ENCODE data around the gene LPO.

The LPO gene

DNA sequence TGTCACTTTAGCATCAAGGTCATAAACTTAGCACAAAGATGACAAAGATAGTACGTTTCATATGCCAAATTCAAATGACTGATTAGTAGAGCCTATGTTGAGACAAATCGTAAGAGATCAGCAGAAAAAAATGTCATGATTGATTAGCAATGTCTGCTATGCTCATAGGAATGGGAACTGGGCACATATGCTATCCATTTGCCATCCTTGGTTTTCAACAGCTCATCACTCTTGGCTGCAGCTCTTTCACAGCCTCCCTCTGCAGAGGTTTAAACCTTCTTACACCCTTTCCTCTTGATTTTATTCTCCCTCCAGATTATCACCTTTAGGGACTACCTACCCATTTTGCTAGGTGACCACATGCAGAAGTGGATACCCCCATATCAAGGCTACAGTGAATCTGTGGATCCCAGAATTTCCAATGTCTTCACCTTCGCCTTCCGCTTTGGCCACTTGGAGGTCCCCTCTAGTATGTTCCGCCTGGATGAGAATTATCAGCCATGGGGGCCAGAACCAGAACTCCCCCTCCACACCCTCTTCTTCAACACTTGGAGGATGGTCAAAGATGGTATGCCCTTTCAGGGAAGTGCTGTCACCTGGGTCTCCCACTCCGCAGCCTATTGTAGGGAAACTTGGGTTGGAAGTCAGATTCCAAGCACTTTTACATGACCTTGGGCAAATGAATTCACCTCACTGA is 26.2 kb downstream of the LPO start:
- DNase-seq, result no peak

DNA sequence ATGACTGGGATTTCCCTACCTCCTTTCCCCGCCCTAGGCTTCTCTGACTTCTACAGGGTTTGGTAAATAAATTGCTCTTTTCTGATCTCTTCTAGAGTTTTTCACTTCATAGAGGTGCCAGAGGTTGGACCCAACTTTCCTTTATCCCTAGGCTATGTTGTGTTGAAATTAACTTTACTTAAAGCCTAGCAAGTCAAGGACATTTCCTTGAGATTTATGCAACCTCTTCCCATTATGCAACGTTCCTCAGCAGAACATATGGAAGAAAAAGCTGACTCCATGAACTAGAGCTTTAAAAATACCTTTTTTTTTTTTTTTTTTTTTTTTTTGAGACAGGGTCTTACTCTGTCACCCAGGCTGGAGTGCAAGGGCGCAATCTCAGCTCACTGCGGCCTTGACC is 26.9 kb downstream of the LPO start:
- no peak for DNase-seq

DNA sequence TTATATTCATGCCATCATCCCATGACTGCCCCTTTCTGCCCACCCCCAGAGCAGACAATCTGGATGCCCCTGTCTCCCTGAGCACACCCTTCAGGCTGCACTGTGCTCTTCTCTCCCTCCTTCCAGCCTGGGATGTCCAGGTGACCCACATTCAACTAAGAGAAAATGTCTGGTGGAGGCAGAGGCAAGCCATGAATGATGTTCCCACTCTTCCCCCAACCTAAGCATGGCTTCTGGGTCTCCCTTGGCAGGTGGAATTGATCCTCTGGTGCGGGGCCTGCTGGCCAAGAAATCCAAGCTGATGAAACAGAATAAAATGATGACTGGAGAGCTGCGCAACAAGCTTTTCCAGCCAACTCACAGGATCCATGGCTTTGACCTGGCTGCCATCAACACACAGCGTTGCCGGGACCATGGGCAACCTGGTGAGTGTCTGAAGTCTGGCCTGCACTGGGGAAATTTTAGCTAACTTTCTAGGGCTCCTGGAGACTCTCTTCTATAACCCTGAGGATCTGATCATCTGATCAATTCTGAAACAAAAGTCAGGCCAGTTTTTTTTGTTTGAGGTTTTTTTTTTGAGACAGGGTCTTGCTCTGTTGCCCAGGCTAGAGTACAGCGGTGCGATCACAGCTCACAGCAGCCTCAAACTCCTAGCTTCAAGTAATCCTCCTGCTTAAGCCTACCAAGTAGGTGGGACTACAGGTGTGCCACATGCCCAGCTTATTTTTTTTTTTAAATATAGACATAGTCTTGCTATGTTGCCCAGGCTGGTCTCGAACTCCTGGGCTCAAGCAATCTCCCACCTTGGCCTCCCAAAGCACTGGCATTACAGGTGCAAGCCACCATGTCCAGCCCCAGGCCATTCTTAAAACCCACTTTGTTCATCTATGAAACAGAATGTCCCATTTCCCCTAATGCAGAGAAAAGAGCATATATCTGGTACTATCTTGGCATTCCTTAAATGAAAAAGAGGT is 27.8 kb downstream of the LPO start:
- no peak for DNase-seq

DNA sequence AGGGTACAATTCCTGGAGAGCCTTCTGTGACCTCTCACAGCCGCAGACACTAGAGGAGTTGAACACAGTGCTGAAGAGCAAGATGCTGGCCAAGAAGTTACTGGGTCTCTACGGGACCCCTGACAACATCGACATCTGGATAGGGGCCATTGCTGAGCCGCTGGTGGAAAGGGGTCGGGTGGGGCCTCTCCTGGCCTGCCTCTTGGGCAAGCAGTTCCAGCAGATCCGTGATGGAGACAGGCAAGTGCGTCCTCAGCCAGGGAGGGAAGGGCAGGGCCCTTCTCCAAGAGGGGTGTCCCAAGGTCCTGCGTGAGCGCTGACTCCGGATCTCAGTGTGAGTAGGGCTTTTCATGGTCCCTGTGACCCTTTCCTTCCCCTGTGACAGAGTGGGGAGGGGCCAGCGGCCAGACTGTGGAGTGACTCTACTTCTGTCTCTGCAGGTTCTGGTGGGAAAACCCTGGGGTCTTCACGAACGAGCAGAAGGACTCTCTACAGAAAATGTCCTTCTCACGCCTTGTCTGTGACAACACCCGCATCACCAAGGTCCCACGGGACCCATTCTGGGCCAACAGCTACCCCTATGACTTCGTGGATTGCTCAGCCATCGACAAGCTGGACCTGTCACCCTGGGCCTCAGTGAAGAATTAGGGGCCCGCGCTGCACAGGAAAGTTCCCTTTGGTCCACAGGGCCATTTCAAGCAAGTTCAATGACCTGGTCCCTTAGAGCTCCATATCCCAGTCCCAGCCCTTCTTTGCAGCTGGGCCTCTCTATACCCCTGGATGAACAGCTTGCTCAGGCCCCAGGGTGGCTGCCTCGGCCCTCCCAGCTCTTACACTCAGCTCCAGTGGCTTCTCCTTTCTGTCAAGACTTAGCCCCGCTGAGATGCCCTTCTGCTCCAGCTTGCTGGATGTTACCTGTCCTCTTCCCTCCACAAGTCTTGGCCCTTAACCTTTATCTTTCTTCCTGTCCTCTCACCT is 29.3 kb downstream of the LPO start:
- DNase-seq, result no peak

DNA sequence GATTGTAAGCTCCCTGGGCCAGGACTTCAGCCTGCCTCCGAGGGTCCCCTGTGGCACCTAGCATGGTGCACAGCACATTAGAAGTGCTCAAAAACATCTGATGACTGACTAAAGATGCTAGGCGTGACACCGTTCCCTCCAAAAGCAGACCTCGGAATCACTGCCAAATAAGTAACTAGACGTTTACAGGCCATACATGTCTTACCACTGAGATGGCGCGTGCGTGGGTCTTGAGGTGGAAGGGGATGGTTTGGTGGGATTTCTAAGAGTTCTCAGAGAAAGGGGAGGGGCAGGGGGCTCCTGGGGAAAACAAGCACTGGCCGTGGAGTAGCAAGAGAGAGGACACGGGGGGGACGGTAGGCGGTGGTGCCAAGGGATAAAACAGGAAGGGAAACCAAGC is 29.9 kb downstream of the LPO start:
- DNase-seq, result no peak

DNA sequence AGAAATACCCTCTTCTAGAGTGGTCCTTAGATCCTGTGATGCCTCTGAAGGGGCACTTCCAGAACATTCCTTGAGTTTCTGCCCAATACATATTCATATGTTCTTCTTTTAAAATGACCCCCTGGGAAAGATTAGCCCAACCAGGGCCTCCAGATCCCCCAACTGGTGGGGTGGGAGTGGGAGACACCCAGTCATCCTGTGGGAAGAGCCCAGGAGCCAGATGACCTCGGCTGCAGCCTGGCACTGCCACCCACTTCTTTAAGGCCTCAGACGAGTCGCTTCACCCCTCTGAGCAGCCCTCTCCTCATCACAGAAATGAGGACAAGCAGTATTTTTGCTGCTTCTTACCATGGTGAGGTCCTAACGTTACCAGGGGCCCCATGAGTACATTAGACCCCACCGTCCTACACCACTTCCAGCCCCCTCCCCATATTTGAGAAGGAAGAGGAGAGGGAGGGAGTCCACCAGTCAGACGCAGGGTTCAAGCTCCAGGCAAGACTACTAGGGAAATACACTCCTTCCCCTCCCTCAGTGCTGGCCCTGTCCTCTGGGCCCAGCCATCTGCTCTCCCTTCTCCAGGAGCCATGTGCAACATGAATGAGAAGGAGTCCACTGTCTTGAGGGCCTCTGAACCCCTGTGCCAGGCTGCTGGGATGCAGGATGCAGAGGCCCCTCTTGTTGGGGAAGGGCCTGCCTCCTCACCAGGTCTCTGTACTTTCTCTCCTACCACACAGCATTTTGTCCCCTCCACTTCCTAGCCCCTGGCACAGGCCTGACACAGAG is 30.6 kb downstream of the LPO start:
- no peak for DNase-seq

DNA sequence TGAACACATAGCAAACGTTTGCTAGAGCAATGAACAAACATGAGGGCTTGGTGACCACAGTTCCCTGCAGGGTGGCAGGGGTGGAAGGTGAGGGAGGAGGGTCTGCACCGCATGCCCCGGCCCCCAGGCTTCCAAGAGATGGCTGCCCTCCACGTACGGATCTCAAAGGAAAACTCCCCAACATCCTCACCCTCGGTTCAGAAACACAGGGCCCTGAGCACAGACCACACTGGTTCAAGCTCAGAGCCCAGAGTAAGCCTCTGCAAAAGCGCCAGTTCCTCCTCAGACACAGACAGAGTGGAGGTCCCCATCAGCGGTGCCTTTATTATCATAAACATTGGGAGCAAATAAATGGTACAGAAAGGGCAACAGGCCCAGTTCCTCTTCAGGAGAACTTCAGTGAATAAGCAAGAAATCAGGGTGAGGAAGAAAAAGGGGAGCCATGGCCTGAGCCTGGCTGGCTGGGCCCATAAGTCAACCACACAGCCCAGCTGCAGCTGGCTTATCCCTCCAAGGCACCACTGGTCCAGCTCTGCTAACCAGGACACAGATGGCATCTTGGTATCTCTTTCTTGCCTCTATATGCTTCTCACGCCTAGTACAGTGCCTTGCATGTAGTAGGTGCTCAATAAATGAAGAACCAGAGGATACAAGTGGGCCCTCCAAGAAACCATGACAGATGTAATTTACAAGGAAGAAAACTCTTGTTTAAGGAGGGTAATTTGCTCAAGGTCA is 31.3 kb downstream of the LPO start:
- DNase-seq, result no peak

DNA sequence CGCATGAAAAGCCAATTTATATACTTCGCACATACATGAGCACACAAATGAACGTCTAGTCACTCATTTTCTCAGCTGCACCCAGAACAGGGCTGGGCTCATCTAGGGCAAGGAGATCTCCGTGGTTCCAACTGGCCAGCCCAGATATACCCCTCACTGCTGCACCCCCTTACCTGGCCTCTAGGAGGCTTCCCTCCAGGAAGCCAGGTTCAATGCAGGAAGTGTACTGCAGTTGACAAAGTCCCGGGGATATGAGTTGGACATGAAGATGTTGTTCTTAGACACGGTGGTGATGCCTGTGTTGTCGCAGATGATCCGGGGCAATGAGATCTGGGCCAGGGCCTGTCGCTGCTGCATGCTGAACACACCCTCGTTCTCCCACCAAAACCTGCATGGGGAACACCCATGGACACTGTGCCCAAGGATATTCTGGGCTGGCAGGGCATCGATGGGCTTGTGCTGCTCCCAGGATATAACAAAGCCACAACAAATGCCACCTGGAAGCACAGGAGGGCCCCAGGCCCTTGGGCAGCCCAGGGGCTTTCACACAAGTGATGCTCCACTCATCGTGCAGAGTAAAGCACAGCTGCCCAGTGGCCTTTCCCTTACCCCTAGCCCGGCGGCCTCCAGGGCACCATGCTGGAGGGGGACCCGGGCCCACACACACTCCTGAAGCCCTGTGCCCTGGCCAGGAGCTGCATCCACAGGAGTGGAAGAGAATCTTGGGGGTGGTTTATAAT is 32.3 kb downstream of the LPO start:
- no peak for DNase-seq

DNA sequence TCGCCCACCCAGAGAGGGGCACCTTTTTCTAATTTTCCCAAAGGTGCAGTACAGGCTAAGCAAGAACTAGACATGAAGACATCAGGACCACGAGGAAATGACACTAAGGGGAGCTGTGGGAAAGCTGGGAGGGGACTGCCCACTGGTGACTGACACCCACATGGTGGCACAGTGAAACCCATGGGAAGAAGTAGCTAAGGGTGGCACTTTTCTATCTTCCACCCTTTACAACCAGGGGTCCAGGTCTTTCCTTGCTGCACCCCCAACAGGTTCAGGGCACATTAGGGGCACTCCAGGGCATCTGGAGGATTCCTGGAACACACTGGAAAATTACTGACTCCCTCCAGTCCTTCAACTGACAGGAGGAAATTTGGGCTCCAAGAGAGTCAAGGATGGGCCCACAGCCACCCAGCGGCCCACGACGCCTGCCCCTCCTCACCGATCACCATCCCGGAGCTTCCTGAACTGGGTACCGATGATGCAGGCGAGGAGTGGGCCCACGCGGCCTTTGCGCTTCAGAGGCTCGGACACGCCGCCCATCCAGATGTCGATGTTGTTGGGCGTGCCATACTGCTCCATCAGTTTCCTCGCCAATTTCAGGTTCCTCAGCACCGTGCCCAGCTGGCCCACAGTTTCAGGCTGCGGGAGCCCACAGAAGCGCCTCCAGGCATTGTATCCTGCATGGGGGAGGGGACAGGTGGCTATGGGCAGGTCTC is 33.0 kb downstream of the LPO start:
- no peak for DNase-seq

DNA sequence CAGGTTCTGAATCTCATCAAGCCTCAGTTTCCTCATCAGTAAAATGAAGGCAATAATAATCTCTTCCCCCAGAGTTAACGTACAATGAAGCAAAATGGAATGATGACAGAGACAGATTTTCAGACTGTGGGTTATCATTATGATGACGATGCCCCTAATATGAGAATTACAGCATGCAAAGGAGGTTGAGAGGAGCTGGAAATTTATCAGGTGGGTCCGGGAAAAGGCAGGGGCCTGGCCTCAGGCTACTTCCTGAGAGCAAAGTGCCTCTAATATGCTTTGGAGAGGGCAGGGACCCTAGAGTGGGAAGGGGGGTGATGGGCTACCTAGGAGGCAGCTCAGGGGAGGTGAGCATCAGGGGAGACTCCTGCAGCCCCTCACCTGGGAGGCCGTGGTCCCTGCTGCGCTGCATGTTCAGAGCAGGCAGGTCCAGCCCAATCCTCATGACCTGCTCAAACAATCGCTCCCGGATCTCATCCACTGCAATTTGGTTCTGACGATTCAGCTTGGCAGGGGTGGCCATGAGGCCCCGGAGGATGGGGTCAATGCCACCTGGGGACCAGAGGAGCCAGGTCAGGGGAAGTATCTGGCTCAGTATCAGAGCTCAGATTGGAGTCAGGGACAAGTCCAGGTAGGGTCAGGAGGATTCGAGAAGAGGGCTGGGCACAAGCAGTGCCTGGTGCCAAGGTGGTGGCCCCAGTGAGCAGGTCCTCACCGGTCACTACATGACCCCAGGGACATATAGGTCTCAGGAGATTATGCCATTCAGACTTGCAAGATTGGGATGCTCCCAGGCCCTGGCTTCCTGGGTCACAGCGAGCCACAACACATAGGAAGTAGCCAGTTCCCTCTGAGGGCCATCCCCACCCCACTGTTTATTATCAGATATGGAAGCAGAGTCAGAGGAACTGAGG is 34.2 kb downstream of the LPO start:
- no peak for DNase-seq

DNA sequence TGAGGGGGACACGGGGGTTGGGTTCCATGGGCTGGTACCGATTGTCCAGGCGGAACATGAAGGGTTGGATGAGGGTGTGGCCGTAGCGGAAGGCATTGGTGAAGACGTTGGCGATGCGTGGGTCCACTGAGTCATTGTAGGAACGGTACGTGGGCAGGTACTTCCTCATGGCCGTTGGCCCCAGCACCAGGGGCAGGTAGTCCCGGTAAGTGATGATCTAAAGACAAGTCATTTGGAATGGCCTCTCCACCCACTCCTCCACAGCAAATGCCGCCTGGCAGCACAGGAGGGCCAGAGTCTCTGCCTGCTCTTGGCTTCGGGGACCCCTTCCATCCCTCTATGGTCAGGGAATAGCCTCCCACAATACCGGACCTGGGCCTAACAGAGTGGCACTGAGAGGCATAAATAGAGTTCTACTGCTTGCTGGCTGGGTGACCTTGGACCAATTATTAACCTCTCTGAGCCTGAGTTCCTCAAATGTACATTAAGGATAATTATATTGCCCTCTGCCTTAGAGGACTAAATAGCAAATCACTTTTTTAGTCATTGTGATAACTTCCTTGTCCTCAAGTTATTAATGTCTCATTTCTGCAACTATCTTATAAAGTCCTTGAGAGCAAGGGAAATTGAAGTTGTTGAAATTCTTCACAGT is 35.2 kb downstream of the LPO start:
- DNase-seq, result no peak

DNA sequence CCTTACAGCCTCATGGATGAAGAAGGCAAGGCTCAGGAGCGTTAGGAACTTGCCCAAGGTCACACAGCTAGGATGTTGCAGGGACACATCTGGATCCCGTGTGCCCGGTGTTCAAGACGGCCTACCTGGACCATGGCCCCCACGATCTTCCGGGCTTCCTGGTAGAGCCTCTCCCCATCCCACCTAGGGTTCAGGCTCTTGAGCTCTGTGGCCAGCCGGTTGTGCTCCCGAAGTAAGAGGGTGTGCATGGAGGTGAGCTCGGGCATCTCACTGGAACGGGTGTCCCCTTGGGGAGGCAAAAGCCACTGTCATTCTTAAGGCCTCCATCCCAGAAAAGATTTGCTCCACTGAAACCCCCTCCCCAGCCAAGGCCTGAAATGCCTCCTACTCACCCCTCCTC is 37.0 kb downstream of the LPO start:
- DNase-seq, result no peak

DNA sequence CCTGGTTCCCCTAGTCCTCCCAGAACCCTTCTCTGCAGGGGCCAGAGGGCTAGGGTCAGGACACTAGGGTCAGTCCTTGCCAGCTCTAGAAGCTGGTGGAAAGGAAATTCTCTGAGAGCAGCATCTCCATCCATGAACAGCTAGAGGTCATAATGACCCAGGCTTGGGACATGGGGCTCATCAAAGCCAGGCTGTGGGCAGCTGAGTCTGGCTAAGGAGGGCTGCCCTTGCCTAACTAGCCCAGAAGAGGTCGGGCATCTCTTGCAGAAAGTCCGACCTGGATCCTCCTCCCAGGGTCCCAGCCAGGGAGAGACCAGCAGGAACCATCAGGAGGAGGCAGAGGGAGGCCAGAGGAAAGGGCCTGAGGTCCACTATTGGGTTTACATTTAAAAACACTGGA is 38.0 kb downstream of the LPO start:
- DNase-seq, result no peak

DNA sequence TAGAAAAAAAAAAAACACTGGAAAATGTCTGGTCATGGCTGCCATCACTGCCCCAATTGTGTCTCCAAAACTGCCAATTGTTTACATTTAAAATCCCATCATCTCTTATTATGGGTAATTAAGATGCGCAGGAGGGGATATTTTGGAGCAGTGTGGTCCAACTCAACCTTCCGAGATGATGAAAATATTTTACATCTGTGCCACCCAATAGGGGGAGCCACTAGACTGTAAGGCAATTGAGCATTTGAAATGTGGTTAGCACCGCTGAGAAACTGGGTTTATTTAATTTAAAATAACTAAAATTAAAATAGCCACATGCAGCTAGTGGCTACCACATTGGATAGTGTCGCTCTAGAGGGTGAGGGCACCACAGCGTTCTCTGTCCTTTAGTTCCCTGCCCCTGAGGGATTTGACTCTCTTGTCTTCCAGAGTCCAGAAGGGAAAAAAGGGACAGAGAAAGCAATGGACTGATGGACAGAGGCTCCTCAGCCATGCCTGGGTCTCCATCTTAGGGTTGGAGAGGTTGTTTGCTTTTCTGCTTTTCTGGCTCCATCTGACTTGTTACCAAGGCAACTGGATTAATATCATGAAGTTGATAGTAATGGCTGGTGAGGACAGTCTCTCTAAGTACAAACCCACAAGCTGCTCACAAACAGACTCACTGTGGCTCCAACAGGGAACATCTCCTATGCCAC is 38.9 kb downstream of the LPO start:
- no peak for DNase-seq

DNA sequence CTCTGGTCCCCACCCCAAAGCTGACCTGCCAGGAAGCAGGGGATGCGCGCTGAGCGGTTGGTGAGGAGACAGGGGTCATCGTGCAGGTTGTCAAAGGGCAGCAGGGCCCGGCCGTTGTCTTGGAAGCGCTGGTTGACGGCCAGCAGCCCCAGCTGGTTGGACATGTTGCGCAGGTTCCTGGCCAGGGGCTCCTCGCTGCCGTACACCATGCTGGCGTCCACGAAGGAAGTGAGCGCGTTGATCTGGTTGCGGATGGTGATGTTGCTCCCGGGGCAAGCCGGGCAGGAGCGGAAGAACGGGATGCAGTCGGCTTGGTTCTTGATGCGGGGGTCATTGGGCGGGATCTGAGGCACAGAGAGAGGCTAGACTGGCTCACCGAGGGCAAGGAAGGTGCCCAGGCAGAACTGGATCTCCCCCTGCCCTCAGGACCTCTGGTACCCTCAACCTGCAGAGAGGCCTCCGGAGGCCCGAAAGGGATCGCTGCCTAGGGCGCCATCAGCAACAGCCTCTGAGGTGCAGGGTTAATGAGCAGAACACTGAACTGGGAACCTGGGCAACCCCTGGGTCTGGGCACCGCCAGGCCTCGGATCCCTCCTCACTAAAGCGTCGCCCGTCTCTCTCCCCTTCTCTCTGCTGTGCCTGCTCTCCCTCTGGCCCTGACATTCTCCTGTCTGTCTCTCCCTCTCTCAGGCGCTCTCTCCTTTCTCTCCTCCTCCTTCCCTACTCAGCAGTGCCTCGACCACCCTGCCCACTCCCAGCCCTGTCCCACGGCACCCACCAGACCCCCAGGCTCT is 39.6 kb downstream of the LPO start:
- no peak for DNase-seq

DNA sequence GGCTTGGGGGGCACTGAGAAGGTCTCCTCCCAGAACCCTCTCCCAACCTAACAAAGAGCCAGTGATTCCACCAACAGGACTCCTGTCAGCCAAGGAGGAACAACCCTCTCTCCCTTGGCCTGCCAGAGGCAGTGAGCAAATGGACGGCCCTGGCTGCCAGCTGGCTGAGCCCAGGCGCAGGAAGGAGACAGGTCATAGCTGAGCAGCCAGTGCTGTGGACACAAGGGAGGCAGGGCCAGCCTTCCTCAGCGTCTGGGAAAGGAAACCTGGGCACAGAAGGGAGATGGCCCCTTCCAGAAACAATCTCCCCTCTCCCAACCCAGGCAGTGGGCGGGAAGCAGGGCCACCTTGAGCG is 40.3 kb downstream of the LPO start:
- DNase-seq, result no peak

All from NCI-H1048 (cell line).